ENCODE results near the gene BCL2L15.
"Not testable (repeated sequence)": the region's sequence is repeated elsewhere in the genome, so short reads cannot be mapped to it uniquely, and the experiment has no call there.

BCL2L15 gene

DNA sequence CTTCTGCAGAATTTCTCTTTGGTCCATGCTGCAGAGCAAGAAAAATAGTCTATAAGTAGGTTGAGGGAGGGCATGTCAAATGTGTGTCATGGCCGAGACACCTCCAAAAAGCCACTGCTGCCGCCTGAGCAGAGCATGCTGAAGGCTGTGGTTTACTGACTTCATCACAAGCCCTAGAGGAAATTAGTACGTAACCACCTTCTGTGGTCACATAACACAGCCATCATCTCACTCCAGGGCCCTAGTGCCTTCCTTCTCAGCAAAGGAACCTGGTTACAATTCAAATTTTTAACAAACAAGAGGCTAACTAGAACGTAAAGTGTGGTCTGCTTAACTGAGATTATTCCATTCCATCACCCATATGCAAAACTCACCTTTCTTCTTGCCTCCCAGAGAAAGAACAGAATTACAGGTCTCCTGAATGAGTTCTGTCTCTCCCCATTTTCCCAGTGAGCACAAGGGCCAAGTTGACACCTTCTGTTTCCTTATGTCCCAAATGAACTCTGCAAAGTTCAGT is 15.7 kb downstream of the BCL2L15 start, which contains the start of gene PTPN22:
TSS of gene PTPN22 (minus strand) at position 116 of the 517 bp plus-strand sequence.
- DNase-seq (ENCODE audit: low read depth): peak; percentile 62

DNA sequence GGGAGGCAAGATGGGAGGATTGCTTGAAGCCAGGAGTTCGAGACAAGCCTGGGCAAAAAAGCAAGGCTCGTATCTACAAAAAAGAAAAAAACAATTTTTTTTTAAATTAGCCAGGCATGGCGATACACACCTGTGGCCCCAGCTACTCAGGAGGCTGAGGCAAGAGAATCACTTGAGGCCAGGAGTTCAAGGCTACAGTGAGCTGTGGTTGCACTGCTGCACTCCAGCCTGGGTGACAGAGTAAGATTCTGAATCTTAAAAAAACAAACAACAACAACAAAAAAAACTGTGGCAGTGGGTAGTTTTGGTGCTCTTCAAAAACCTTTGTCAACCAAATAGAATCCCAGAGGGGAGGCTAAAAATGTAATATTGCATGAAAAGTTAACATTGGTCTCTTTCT is 16.6 kb downstream of the BCL2L15 start:
- no peak for DNase-seq (ENCODE audit: low read depth)

DNA sequence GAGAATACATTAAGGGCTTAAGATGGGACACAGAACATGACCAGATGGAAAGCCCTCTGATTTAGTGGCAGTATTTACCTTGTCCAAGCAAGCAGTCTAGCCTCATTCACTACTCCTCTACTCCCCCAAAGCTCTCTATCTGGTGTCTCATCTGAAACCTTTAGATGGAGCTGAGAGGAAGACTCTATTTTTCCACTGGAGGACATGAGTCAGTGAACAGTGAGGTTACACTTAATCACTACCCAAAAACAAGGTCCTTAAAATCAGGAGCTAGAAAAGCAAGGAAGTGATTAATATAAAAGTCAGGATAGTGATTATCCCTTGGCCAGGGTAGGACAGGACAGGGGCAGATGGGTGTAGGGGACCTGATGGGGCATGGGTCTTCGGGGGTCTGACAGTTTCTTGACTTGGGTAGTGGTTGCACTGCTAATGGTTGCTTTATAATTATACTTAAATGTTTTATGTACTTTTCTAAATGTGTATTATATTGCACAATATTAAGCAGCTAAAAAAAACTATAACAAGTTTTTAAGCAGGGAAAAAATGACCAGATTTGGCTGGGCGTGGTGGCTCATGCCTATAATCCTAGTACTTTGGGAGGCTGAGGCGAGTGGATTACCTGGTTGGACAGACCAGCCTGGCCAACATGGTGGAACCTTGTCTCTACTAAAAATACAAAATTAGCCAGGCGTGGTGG is 18.8 kb downstream of the BCL2L15 start:
- DNase-seq (ENCODE audit: low read depth): no peak

DNA sequence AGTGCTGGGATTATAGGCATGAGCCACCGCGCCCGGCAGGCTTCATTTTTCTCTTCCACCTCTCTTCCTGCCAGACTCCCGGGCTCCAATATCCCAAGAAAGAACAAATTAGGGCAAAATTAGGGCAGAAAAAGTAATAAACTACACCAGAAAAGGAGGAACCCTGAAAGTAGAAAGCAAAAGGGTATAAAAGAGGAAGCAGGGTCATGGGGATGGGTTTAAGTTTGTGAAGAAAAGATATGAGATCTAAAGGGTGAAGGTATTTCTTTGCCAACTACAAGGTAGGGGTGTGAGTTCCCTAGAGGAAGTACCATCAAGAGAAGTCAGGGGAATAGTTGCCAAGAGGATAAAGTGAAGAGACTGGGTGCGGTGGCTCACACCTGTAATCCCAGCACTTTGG is 25.7 kb downstream of the BCL2L15 start:
- no peak for DNase-seq (ENCODE audit: low read depth)

DNA sequence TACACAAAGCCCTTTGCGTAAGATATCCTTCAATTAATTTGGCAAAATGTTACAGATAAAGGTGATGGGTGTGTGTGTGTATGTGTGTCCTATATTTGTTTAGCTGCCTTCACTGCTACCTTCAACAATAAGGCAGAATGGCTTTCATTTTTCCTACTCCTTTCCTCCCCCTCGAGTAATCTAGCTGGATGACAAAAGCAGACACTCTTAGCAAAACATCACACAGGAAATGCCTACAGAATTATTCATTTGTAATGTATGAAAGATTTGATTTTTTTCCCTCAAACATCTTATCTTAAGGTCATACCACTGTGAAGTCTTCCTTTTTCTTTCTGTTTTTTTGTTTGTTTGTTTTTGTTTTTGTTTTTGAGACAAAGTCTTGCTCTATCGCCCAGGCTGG is 26.5 kb downstream of the BCL2L15 start:
- DNase-seq (ENCODE audit: low read depth): no peak

DNA sequence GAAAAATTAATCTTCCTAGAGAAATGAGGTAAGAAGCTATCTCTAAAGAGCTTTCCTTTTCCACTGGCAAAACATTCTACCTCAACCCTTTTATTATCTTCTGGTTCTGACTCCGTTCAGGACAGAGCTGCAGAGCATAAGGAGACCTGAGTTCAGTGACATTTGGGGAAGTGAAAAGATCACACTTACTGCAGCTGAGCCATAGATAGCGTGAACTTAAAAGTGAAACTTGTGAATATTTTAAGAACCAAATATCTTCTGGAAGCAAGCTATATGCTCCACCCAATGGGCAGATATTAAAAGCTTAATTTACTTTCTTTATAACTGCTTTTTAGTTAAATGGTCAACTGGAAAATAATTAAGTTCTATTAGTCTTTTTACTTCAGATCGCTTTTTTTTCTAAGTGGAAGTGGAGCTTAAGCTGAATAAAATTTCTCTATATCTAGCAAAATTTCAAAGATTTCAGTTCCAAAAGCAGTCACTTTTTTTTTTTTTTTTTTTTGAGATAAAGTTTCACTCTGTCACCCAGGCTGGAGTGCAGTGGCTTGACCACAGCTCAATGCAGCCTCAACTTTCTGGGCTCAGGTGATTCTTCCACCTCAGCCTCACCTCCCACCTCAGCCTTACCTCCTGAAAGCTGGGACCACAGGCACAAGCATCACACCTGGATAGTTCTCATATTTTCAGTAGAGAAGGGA is 27.8 kb downstream of the BCL2L15 start:
- DNase-seq (ENCODE audit: low read depth): peak; percentile 15

DNA sequence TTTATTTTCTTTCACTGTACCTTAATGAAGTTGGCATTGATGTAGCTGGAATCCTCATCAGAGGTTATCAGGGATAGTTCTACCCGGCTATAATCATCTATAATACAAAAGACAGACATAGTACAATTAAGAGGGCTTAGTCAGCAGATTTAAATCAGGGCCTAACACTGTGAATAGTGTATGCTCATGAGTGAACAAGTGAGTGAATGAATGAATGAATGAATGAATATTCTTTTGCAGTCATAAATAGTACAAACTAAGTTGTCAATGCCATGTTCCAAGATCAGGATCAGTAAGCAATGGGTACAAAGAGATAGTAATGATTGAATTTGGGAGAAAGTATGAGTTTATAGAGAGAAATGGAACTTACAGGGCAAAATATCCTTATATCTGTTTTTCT is 28.4 kb downstream of the BCL2L15 start:
- no peak for DNase-seq (ENCODE audit: low read depth)

DNA sequence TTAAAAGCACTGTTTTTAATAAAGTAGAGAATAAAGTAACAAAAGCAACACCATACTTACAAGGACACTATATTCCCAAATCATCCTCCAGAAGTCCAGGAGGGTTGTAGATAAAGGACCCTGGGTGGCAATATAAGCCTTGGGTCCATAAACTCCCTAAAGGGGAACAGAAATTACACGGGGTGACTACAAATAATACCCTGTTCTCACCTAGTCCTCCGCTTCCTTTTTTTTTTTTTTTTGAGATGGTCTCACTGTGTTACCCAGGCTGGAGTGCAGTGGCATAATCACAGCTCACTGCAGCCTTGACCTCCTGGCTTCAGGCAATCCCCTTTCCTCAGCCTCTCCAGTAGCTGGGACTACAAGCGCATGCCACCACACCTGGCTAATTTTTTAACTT is 29.0 kb downstream of the BCL2L15 start:
- no peak for DNase-seq (ENCODE audit: low read depth)

DNA sequence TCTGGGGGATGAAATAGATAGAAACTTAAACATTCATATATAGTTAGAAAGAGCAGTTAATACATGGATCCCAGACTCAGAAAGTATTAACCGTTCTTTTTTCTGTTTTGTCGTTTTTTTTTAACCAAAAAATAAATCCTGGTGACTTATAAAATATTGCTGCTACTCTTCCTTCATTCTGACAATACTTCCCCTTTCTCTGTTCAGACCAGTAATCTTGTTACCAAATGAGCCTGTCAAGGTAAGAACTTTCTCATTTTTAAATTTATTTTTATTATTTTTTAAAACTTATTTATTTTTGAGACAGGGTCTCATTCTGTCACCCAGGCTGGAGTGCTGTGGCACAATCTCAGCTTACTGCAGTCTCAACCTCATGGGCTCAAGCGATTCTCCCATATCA is 29.6 kb downstream of the BCL2L15 start:
- DNase-seq (ENCODE audit: low read depth): no peak

DNA sequence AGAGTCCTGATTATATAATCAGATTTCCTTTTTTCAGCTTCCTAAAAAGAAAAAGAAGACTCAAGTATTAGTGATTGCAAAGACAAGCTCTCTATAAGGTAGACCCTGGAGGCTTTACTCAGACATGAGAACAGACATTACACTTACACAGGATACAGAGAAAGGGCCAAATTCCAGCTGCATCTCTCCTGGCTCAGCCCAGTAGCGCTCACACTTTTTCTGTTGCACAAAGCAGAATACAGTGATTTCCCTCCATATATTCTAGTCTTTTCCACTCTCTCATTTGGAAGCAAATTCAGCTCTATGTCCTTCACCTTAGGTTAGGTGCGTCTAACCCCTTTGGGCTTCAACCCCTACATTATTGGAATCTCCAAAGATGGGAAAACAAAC is 31.0 kb downstream of the BCL2L15 start:
- DNase-seq (ENCODE audit: low read depth): no peak

DNA sequence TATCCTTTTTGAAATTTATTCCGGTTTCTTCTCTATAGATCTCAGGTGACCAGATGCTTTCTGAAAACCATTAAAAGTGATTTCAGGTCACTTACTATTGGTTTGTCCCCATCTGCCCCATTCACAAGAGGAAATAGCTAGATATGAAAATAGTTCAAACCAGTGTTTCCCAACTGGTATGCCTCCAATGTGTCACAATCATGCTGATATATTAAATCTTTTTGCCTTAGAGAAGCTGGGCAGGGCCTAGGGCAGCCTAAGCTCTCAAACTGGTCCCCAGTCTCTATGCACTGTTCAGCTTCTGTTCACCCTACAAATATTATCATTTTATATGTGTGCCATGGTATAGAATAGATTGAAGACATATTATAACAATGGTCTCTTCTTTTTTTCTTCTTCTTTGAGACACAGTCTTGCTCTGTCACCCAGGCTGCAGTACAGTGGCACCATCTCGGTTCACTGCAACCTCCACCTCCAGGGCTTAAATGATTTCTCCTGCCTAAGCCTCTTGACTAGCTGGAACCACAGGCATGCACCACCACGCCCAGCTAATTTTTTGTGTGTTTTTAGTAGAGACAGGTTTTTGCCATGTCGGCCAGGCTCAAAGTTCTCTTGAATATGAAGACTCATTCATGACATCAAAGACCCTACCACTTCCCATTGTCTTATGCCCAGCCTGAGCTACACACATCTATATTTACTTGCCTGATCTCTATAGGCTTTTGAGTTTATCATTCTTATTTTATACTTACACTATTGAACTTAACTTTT is 31.6 kb downstream of the BCL2L15 start:
- DNase-seq (ENCODE audit: low read depth): no peak

DNA sequence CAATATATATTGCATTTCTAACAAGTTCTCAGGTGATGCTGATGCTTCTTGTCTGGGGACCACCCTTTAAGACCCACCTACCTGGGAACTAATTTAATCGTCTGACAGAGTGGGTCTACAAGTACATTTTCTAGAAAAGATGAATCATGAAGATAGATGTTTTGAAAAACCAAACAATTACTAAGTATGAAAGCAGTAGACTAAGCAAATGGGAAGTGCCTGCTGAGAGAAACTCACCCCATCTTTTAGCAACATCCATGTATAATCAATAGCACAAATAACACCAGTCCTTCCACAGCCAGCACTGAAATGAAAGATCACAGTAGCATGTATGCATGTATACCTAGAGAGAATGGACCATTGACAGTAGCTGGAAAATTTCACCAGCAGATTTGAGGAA is 33.1 kb downstream of the BCL2L15 start:
- DNase-seq (ENCODE audit: low read depth): no peak

DNA sequence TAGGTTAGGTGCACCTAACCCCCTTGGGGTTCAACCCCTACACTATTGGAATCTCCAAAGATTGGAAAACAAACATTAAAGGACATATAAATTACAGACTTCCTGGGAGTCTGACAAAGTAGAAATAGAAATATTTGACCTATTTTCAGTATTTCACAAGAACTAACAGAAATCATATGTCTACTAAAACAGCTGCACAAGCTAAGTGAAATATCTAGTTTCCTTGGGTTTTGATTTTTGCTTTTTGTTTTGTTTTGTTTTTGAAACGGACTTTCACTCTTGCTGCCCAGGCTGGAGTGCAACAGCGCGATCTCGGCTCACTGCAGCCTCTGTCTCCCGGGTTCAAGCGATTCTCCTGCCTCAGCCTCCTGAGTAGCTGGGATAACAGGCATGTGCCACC is 34.7 kb downstream of the BCL2L15 start:
- DNase-seq (ENCODE audit: low read depth): not testable (repeated sequence)

DNA sequence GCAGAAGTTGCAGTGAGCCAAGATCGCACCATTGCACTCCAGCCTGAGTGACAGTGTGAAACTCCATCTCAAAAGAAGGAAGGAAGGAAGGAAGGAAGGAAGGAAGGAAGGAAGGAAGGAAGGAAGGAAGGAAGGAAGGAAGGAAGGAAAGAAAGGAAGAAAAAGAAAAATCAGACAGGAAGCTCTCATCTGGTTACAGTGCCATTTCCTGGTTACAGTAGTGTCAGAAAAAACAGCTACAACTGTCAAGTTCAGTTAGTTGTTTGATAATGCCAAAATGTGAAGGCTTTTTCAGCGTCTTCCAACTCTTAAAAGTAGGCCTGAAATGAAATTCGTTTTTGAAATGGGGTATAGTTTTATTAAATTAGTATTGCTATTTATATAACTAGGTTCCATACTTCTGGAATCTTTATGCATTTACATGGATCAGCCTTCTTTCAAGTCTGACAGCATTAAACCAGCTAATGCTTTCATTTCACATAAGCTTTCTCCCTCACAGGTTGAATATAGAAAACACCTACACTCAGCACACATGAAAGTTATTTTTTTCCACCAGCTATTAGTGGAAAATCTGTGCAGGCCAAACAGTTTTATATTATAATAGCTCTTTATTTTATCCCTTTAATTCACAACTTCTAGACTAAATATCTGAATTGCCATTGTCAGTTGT is 37.1 kb downstream of the BCL2L15 start:
- no peak for DNase-seq (ENCODE audit: low read depth)

DNA sequence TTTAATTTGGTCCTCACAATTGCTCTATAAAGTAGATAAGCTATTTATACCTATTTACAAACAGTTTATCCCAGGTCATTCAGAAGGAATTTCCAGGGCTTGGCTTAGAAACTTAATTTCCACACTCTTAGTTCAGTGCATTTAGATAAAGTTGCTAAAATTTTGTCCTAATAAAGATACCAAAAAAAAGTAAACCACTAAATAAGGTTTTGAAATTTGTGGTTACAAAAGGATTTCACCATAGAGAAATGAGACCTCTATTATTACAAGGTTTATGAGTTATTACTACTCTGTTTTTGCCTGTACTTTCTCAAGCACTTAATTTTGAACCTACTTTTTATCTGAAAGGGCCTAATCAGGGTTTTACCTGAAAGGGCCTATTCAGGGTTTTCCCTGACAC is 38.3 kb downstream of the BCL2L15 start:
- no peak for DNase-seq (ENCODE audit: low read depth)

DNA sequence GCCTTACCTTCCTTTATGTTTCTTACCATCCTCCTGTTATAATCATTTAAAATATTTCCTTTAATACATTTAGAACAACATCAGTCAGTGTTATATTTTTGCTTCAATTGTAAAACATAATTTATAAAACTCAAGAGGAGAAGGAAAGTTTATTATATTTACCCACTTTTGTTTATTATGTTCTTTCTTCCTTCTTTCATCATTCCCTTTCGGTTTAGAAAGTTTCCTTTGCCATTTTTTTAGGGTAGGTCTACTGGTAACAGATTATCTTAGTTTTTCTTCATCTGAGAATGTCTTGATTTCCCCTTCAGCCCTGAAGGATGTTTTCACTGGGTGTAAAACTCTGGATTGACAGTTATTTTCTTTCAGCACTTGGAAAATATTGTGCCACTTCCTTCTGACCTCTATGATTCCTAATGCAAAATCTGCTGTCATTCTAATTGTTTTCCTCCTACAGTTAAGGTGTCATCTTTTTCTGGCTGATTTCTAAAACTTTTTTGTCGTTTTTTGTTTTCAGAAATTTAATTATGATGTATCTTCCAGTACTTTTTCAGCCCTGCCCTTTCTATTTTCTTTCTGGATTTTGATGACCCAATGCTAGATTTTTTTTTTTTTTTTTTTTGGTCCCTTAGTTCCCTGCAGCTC is 40.9 kb downstream of the BCL2L15 start:
- DNase-seq (ENCODE audit: low read depth): no peak

DNA sequence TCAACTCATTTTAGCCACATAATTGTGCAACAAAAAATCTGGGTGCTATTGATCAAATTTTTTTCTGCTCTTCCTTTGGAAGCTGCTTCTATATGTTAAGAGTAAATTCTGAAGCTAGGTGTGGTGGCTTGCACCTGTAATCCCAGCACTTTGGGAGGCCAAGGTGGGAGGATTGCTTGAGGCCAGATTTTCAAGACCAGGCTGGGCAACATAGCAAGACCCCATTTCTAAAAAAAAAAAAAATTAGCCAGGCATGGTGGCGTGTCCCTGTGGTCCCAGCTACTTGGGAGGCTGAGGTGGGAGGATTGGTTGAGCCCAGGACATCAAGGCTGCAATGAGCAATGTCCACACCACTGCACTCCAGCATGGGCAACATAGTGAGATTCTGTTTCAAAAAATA is 50.8 kb downstream of the BCL2L15 start:
- no peak for DNase-seq (ENCODE audit: low read depth)

DNA sequence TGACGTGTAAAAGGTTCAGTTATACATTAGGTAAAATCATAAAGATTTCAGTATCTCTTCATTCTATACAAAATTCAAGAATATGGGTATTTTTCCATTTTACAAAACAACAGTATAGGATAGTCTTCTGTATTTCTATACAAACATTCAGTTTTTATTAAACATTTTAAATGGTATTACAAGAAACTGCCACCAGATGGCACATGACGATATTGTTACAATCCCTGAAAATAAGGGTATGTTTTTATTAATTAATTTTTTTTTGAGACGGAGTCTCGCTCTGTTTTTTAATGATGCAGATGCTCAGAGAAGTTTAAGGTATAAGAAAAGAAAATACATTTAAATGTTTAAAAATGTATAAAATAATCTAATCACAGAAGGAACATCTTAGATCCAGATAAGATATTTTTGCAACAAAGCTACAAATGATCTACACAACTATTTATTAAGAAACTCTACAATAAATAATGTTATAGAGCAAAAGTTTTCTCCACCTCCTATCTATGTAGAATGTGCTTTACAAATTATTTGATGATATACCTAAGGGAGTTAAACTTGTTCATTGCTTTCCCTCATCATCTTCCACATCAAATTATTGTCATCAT is 51.6 kb downstream of the BCL2L15 start:
- no peak for DNase-seq (ENCODE audit: low read depth)

DNA sequence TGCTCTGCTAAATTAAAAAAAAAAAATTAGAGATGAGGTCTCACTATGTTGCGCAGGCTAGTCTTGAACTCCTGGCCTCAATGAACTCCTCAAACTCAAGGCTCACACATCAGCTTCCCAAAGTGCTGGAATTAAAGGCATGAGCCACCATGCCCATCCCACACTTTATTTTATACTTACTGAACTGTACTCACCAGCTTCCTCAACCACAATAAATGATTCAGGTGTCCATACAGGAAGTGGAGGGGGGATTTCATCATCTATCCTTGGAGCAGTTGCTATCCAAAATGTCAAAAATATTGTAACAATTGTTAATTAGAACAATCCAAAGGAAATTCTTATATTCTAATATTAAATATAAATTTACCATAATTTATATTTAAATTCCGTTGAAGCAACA is 52.7 kb downstream of the BCL2L15 start:
- DNase-seq (ENCODE audit: low read depth): no peak
